NT2/D1 (cell line): Measurements from ENCODE around the gene ADGRE3.
"Not testable (repeated sequence)": the region's sequence is repeated elsewhere in the genome, so short reads cannot be mapped to it uniquely, and the experiment has no call there.

ENCODE experiments used
- DNase-seq: peaks from one replicate; pipeline ENCODE4 v3.0.0-alpha.2; 2011; ENCODE audit warnings: low read depth, low spot score
- H3K27me3 ChIP-seq: 2 replicates; pipeline ENCODE4 v1.6.0; 2011; ENCODE audit warnings: mild to moderate bottlenecking; ENCODE audit not compliant: insufficient read length, insufficient read depth
- H3K36me3 ChIP-seq: 2 replicates; pipeline ENCODE4 v1.6.1; 2011; ENCODE audit warnings: mild to moderate bottlenecking, low read length, mixed read lengths; ENCODE audit not compliant: insufficient read depth, insufficient read length
- H3K4me1 ChIP-seq: 2 replicates; pipeline ENCODE4 v1.5.1; 2011; ENCODE audit not compliant: insufficient read depth, insufficient read length
- H3K4me3 ChIP-seq: 2 replicates; pipeline ENCODE4 v1.5.1; 2011; ENCODE audit warnings: low read depth; ENCODE audit not compliant: insufficient read length
- H3K9ac ChIP-seq: 2 replicates; pipeline ENCODE4 v1.6.0; 2011; ENCODE audit warnings: low read depth; ENCODE audit not compliant: insufficient read length
- H3K9me3 ChIP-seq: 2 replicates; pipeline ENCODE4 v1.5.1; 2011; ENCODE audit warnings: mild to moderate bottlenecking, low read length; ENCODE audit not compliant: insufficient read depth
- SUZ12 ChIP-seq: IDR thresholded peaks from 2 replicates; pipeline ENCODE4 v1.6.1; 2011; ENCODE audit not compliant: insufficient read length, insufficient read depth; ENCODE audit errors: extremely low read depth
- YY1 ChIP-seq: IDR thresholded peaks from 2 replicates; pipeline ENCODE4 v1.6.1; 2011; ENCODE audit not compliant: insufficient read length, insufficient read depth
- ZNF274 ChIP-seq: IDR thresholded peaks from 2 replicates; pipeline ENCODE4 v1.6.1; 2011; ENCODE audit warnings: mild to moderate bottlenecking, low read depth, low read length

Gene ADGRE3

GRCh38 chr19:14599548-14600147 is 75.0 kb downstream of the ADGRE3 start:
- H3K9ac ChIP-seq = no peak overlapping the region
- no peaks in the 10 kb centered on the region; the same call in 1 of the 2 replicates for H3K9me3 ChIP-seq
- H3K4me1 ChIP-seq = no peaks in the 10 kb centered on the region
- no peak for TF ChIP-seq SUZ12
- TF ChIP-seq ZNF274 = no peak
- TF ChIP-seq YY1 = no peak
- H3K27me3 ChIP-seq = no peaks in the 10 kb centered on the region
- DNase-seq = no peak
- no peaks in the 10 kb centered on the region for H3K36me3 ChIP-seq
- H3K4me3 ChIP-seq = no peak overlapping the region

- TF ChIP-seq SUZ12 (no peak), ZNF274 (no peak), YY1 (no peak)
- H3K9ac ChIP-seq = no peak overlapping the region
- H3K4me3 ChIP-seq = no peak overlapping the region
- H3K27me3 ChIP-seq = no peaks in the 10 kb centered on the region
- H3K4me1 ChIP-seq = no peaks in the 10 kb centered on the region
- H3K9me3 ChIP-seq = no peaks in the 10 kb centered on the region
- no peak for DNase-seq
- no peaks in the 10 kb centered on the region for H3K36me3 ChIP-seq
Measured at GRCh38 chr19:14595558-14595957, 79.1 kb downstream of the ADGRE3 start.

GRCh38 chr19:14589433-14589832 is 85.2 kb downstream of the ADGRE3 start:
- not testable (repeated sequence) for H3K36me3 ChIP-seq, DNase-seq, H3K4me3 ChIP-seq, H3K9ac ChIP-seq, H3K27me3 ChIP-seq, H3K9me3 ChIP-seq, H3K4me1 ChIP-seq

- H3K4me3 ChIP-seq, H3K9me3 ChIP-seq, H3K27me3 ChIP-seq, DNase-seq, H3K36me3 ChIP-seq, H3K9ac ChIP-seq, H3K4me1 ChIP-seq: not testable (repeated sequence)
Measured at GRCh38 chr19:14585187-14585586, 89.5 kb downstream of the ADGRE3 start.

- not testable (repeated sequence) for H3K4me1 ChIP-seq, DNase-seq, H3K27me3 ChIP-seq, H3K36me3 ChIP-seq, H3K4me3 ChIP-seq, H3K9me3 ChIP-seq, H3K9ac ChIP-seq
Measured at GRCh38 chr19:14584372-14584771, 90.3 kb downstream of the ADGRE3 start.

- DNase-seq = no peak
- Histone ChIP-seq H3K36me3 (no peaks in the 10 kb centered on the region), H3K4me3 (no peak within 1 kb of the TSS), H3K9ac (peak within 1 kb of the TSS; percentile 10), H3K4me1 (no peaks in the 10 kb centered on the region), H3K27me3 (no peaks in the 10 kb centered on the region), H3K9me3 (no peaks in the 10 kb centered on the region)
- TF ChIP-seq YY1 = no peak
- no peak for TF ChIP-seq ZNF274
Measured at GRCh38 chr19:14582894-14583340, 91.7 kb downstream of the ADGRE3 start, which contains the start of gene CLEC17A. CLEC17A (plus strand) TSS chr19:14583084; CDS start chr19:14583161, 77 bp downstream.

- H3K9me3 ChIP-seq = no peaks in the 10 kb centered on the region
- TF ChIP-seq YY1 (no peak), SUZ12 (no peak), ZNF274 (no peak)
- no peaks in the 10 kb centered on the region for H3K36me3 ChIP-seq
- H3K4me3 ChIP-seq = no peak overlapping the region
- no peak overlapping the region for H3K9ac ChIP-seq
- no peaks in the 10 kb centered on the region for H3K4me1 ChIP-seq
- DNase-seq = no peak
- H3K27me3 ChIP-seq = no peaks in the 10 kb centered on the region
Measured at GRCh38 chr19:14580623-14581237, 93.9 kb downstream of the ADGRE3 start.

GRCh38 chr19:14577885-14578427 is 96.7 kb downstream of the ADGRE3 start:
- Histone ChIP-seq H3K9ac (no peak overlapping the region), H3K36me3 (no peaks in the 10 kb centered on the region), H3K27me3 (no peaks in the 10 kb centered on the region), H3K4me1 (no peaks in the 10 kb centered on the region), H3K9me3 (no peaks in the 10 kb centered on the region), H3K4me3 (no peak overlapping the region)
- TF ChIP-seq SUZ12 = no peak
- no peak for TF ChIP-seq YY1
- no peak for TF ChIP-seq ZNF274
- no peak for DNase-seq
